GM23248 (cell line): Measurements from ENCODE around the gene KCNN1. TPM values are rescaled to one million over a fixed set of nuclear protein-coding genes. Genes with fewer than 3 reads are reported as not detected.
A peak's percentile ranks its signal among the peaks of the same experiment; 100 is the strongest.

Experiments used
- DNase-seq: peaks from one replicate; pipeline ENCODE4 v3.0.0-alpha.2; 2015
- H2AFZ ChIP-seq: fragments of 200-600 bp; sonication (generic); 2 replicates; pipeline ENCODE4 v1.6.1; 2016; ENCODE audit warnings: antibody characterized with exemption
- H3F3A ChIP-seq: fragments of 200-600 bp; sonication (generic); 2 replicates; pipeline ENCODE4 v1.6.1; 2016; ENCODE audit warnings: mild to moderate bottlenecking, antibody characterized with exemption, mixed run types; ENCODE audit not compliant: insufficient read depth
- H3K27ac ChIP-seq: fragments of 200-600 bp; sonication (generic); 2 replicates; pipeline ENCODE4 v1.5.1; 2016; ENCODE audit warnings: mild to moderate bottlenecking
- H3K27me3 ChIP-seq: fragments of 200-600 bp; sonication (generic); replicated peaks from 2 replicates; pipeline ENCODE4 v1.6.1; 2016; ENCODE audit warnings: mild to moderate bottlenecking; ENCODE audit not compliant: insufficient read depth
- H3K36me3 ChIP-seq: fragments of 200-600 bp; sonication (generic); 2 replicates; pipeline ENCODE4 v1.6.1; 2016; ENCODE audit warnings: low read depth, mild to moderate bottlenecking
- H3K4me1 ChIP-seq: fragments of 200-600 bp; sonication (generic); 2 replicates; pipeline ENCODE4 v1.6.1; 2016; ENCODE audit warnings: mild to moderate bottlenecking; ENCODE audit not compliant: insufficient read depth
- H3K4me2 ChIP-seq: fragments of 200-600 bp; sonication (generic); one replicate; pipeline ENCODE4 v1.6.1; 2016; ENCODE audit warnings: mild to moderate bottlenecking; ENCODE audit not compliant: unreplicated experiment
- H3K4me3 ChIP-seq: fragments of 200-600 bp; sonication (generic); 2 replicates; pipeline ENCODE4 v1.5.1; 2016; ENCODE audit warnings: mild to moderate bottlenecking
- H3K79me2 ChIP-seq: fragments of 200-600 bp; sonication (generic); 2 replicates; pipeline ENCODE4 v1.6.1; 2016; ENCODE audit warnings: mild to moderate bottlenecking; ENCODE audit not compliant: insufficient read depth
- H3K9ac ChIP-seq: fragments of 200-600 bp; sonication (generic); 2 replicates; pipeline ENCODE4 v1.6.1; 2016; ENCODE audit warnings: mild to moderate bottlenecking
- H3K9me2 ChIP-seq: fragments of 200-600 bp; sonication (generic); 2 replicates; pipeline ENCODE4 v1.6.1; 2016; ENCODE audit warnings: mixed run types, mild to moderate bottlenecking, moderate library complexity; ENCODE audit not compliant: insufficient read depth
- H3K9me3 ChIP-seq: fragments of 200-600 bp; sonication (generic); one replicate; pipeline ENCODE4 v1.6.1; 2017; ENCODE audit warnings: low read depth
- H4K20me1 ChIP-seq: fragments of 200-600 bp; sonication (generic); 2 replicates; pipeline ENCODE4 v1.6.0; 2016; ENCODE audit not compliant: insufficient read depth
- EZH2 ChIP-seq: fragments of 200-600 bp; sonication (generic); IDR thresholded peaks from 2 replicates; pipeline ENCODE4 v1.6.1; 2018; ENCODE audit warnings: antibody characterized with exemption, mild to moderate bottlenecking; ENCODE audit not compliant: insufficient read depth, poor library complexity, severe bottlenecking
- EZH2phosphoT487 ChIP-seq: fragments of 200-600 bp; sonication (generic); IDR thresholded peaks from 2 replicates; pipeline ENCODE4 v1.6.1; 2018; ENCODE audit warnings: antibody characterized with exemption, moderate library complexity, mild to moderate bottlenecking, low read depth; ENCODE audit not compliant: insufficient read depth
- WGBS, 2 experiments: methylation state at CpG; one replicate each; pipeline ENCODE4 v1.1.6; 2015 to 2017; ENCODE audit warnings: low lambda C conversion rate in 2 of 2, low coverage in 1 of 2; ENCODE audit errors: missing lambda C conversion rate in 2 of 2; 5-methylcytosine and 5-hydroxymethylcytosine counted together
- in situ Hi-C: fragments of 300-500 bp; cut with MboI; formaldehyde crosslinking; loops from 2 replicates; pipeline ENCODE4 v1.15.0; 2020
- polyA plus RNA-seq: library from polyadenylated mRNA; unstranded; fragments of >200 nt; fragmentation: Nextera tagmentation; extraction: Ambion mirVana; gene quantifications from 2 replicates; pipeline ENCODE4 v1.2.1, GENCODE V29; 2016
- total RNA-seq: library from RNA; depleted of rRNA; stranded (reverse); fragments of >200 nt; shearing (Covaris generic); gene quantifications from 2 replicates; pipeline ENCODE4 v1.2.3, GENCODE V29; 2014

Gene KCNN1
- total and polyA plus RNA-seq, 2 experiments from 2014 or later: not detected

DNA sequence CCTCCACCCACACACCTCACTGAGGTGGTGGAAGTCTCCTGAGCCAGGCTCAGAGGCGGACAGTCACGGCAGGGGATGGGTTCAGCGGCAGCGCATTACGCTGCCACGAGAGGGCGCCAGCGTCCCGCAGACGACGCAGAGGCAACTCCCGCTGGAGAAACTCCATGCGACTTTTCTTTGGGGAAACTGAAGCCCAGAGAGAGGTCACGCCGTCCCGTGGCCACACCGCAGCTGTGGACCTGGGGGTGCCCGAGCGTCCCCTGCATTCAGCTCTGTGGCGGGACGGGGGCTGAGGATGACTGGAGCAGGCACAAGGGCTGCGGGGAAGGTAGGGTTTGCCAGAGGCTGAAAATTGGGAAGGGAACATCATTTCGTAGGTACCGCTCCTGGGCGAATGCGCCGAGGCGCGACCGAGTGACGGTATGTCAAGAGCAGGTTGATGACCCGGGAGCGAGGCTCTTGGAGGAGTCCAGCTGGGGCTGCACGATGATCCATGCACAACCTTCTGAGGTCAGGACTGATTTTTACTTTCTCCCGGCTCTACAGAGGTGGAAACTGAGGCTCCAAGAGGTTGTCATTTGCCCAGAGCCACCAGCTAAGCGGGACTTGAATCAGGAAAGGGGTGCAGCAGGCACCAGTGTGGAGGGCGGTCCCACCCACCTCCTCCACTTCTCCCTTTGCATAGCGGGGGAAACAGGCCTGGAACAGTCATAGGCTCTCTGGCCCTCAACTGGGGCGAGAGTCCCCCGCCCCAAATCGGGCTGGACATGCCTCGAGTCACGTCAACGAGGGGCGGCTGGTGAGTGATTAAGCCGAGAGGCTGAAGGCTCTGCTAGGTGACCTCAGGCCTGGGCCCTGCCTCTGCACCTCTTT lies 40.4 kb downstream of the KCNN1 start:
- Histone ChIP-seq H3K27ac (peak overlapping the region; percentile 19), H3K9ac (peak overlapping the region; percentile 60)
- WGBS, 2 experiments: 1 to 3% methylated on average over 46 of the region's 46 CpGs

DNA sequence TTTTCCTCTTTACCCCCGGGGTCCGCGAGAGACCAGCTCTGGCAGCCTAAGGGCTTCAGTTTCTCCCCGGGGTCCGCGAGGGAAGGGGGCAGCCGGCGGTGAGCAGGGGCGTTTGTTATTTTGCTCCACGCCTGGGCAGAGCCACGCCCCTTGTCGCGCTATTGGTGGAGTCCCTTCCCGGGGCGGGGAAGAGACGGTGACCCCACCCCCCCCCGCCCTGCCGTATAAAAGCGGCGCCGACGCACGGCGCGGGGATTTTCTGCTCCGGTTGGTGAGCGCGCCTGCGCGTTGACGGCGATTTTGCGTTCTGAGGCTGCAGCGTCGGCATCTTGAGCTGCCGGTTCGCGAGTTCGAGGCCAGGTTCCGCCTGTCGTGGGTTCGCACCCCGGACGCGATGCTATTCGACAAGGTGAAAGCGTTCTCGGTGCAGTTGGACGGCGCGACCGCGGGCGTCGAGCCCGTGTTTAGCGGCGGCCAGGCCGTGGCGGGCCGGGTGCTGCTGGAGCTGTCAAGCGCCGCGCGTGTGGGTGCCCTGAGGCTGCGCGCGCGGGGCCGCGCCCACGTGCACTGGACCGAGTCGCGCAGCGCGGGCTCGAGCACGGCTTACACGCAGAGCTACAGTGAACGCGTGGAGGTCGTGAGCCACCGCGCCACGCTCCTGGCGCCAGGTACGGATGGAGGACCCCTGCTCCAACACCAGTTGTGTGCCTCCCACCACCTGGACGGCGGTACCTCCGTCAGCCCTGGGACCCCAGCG lies 41.2 kb downstream of the KCNN1 start, which contains the start of gene ARRDC2:
TSS of gene ARRDC2 (plus strand) at position 254 of the 757 bp plus-strand sequence. CDS start at position 395, 141 bp downstream.
- Histone ChIP-seq H3K4me3 (peak within 1 kb of the TSS; percentile 71), H3K79me2 (peaks cover 4% of the 10 kb centered on the region), H3F3A (0 out of 2 replicates have a peak, but pooled peaks cover 5% of the 10 kb centered on the region), H3K9ac (peak within 1 kb of the TSS; percentile 60), H3K9me3 (no peaks in the 10 kb centered on the region), H3K27me3 (no peaks in the 10 kb centered on the region), H3K9me2 (no peaks in the 10 kb centered on the region), H4K20me1 (no peaks in the 10 kb centered on the region), H3K36me3 (peaks cover 18% of the 10 kb centered on the region; the same call in 1 of the 2 replicates), H3K4me2 (peak within 1 kb of the TSS; percentile 97), H2AFZ (peak within 1 kb of the TSS; percentile 48), H3K27ac (peak within 1 kb of the TSS; percentile 19), H3K4me1 (peaks cover 8% of the 10 kb centered on the region)
- peak; percentile 96 for DNase-seq
- in situ Hi-C loops: loop anchor here (10.0 kb wide), 1 partner anchor 47 kb away; no protein-coding TSS in a partner anchor
- 23 to 25% methylated on average over 68 to 81 of the region's 92 CpGs for WGBS, 2 experiments
- TF ChIP-seq EZH2 (no peak), EZH2phosphoT487 (no peak)

More for the DNA sequence above, 40.4 kb downstream of the KCNN1 start:
- no peaks in the 10 kb centered on the region for H3K9me2 ChIP-seq
- H3K9me3 ChIP-seq: no peaks in the 10 kb centered on the region
- 0 out of 2 replicates have a peak, but pooled peaks cover 5% of the 10 kb centered on the region for H3F3A ChIP-seq
- H4K20me1 ChIP-seq: no peaks in the 10 kb centered on the region
- peak; percentile 86 for DNase-seq
- peaks cover 10% of the 10 kb centered on the region; the same call in 1 of the 2 replicates for H3K36me3 ChIP-seq
- peak overlapping the region; percentile 71 for H3K4me3 ChIP-seq
- peak overlapping the region; percentile 97 for H3K4me2 ChIP-seq
- TF ChIP-seq EZH2 (no peak), EZH2phosphoT487 (no peak)
- in situ Hi-C loops: loop anchor here (10.0 kb wide), 1 partner anchor 48 kb away; no protein-coding TSS in a partner anchor
- no peaks in the 10 kb centered on the region for H3K27me3 ChIP-seq
- H3K79me2 ChIP-seq: peaks cover 11% of the 10 kb centered on the region
- peaks cover 8% of the 10 kb centered on the region for H3K4me1 ChIP-seq
- H2AFZ ChIP-seq: peak overlapping the region; percentile 36

DNA sequence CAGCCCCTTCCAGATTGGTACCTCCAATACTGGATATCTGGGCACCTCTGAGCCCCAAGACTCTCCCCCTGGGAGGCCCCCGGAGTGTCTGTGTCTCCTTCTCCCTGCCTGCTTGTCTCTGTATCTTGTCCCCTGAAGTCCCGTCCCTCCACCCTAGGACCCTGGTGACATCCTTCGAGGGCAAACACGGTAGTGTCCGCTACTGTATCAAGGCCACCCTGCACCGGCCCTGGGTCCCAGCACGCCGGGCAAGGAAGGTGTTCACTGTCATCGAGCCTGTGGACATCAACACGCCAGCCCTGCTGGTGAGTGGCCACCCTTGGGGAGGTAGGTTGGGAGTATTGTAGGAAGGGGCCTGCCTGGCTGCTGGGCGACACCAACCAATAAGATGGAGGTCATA lies 41.9 kb downstream of the KCNN1 start:
- Histone ChIP-seq H3K27ac (no peak overlapping the region), H3K9ac (peak overlapping the region; percentile 12; the same call in 1 of the 2 replicates), H3K4me1 (peaks cover 8% of the 10 kb centered on the region), H3K9me3 (no peaks in the 10 kb centered on the region), H3F3A (0 out of 2 replicates have a peak, but pooled peaks cover 5% of the 10 kb centered on the region), H4K20me1 (no peaks in the 10 kb centered on the region), H3K9me2 (no peaks in the 10 kb centered on the region), H3K27me3 (no peaks in the 10 kb centered on the region), H3K4me3 (0 out of 2 replicates have a peak overlapping the region, but pooled peaks have one; percentile 2), H2AFZ (no peak overlapping the region), H3K79me2 (no peaks in the 10 kb centered on the region), H3K36me3 (peaks cover 25% of the 10 kb centered on the region; the same call in 1 of the 2 replicates), H3K4me2 (peak overlapping the region; percentile 97)
- TF ChIP-seq EZH2phosphoT487: no peak
- no peak for TF ChIP-seq EZH2
- in situ Hi-C loops: loop anchor here (10.0 kb wide), 1 partner anchor 46 kb away; no protein-coding TSS in a partner anchor
- DNase-seq: no peak
- 86 to 88% methylated on average over 11 of the region's 11 CpGs for whole genome bisulfite sequencing, 2 experiments
